Fibroblast of villous mesenchyme (primary cell): ENCODE data around the gene RASA3. TPM values are rescaled to one million over a fixed set of nuclear protein-coding genes. Genes with fewer than 3 reads are reported as not detected.
A peak's percentile ranks its signal among the peaks of the same experiment; 100 is the strongest.

Source experiments
- DNase-seq: peaks from one replicate; pipeline ENCODE4 v3.0.0-alpha.2; 2010; ENCODE audit warnings: low read depth
- H3K4me3 ChIP-seq: 2 replicates; pipeline ENCODE4 v1.5.1; 2011; ENCODE audit warnings: low read depth, mild to moderate bottlenecking, low read length
- total RNA-seq: library from RNA; depleted of rRNA; stranded (reverse); fragments of >200 nt; gene quantifications from 2 replicates; pipeline ENCODE4 v1.2.3, GENCODE V29; 2012
- TF ChIP-seq, protein P1 (sequence below): IDR thresholded peaks from 2 replicates; pipeline ENCODE4 v1.5.1; 2012; ENCODE audit warnings: low read depth, mild to moderate bottlenecking, low read length; ENCODE audit not compliant: insufficient read depth

RASA3 gene
- total RNA-seq, 1 donor: 34.1 TPM

GRCh38 chr13:114145256-114145655, 12.8 kb upstream of the RASA3 start:
- DNase-seq: no peak
- H3K4me3 ChIP-seq: no peak overlapping the region
- TF ChIP-seq, protein P1, sequence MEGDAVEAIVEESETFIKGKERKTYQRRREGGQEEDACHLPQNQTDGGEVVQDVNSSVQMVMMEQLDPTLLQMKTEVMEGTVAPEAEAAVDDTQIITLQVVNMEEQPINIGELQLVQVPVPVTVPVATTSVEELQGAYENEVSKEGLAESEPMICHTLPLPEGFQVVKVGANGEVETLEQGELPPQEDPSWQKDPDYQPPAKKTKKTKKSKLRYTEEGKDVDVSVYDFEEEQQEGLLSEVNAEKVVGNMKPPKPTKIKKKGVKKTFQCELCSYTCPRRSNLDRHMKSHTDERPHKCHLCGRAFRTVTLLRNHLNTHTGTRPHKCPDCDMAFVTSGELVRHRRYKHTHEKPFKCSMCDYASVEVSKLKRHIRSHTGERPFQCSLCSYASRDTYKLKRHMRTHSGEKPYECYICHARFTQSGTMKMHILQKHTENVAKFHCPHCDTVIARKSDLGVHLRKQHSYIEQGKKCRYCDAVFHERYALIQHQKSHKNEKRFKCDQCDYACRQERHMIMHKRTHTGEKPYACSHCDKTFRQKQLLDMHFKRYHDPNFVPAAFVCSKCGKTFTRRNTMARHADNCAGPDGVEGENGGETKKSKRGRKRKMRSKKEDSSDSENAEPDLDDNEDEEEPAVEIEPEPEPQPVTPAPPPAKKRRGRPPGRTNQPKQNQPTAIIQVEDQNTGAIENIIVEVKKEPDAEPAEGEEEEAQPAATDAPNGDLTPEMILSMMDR: no peak

- no peak overlapping the region for H3K4me3 ChIP-seq
- no peak for DNase-seq
- TF ChIP-seq, protein P1: no peak
These were observed 12.3 kb upstream of the RASA3 start for GRCh38 chr13:114144606-114145244.

DNA sequence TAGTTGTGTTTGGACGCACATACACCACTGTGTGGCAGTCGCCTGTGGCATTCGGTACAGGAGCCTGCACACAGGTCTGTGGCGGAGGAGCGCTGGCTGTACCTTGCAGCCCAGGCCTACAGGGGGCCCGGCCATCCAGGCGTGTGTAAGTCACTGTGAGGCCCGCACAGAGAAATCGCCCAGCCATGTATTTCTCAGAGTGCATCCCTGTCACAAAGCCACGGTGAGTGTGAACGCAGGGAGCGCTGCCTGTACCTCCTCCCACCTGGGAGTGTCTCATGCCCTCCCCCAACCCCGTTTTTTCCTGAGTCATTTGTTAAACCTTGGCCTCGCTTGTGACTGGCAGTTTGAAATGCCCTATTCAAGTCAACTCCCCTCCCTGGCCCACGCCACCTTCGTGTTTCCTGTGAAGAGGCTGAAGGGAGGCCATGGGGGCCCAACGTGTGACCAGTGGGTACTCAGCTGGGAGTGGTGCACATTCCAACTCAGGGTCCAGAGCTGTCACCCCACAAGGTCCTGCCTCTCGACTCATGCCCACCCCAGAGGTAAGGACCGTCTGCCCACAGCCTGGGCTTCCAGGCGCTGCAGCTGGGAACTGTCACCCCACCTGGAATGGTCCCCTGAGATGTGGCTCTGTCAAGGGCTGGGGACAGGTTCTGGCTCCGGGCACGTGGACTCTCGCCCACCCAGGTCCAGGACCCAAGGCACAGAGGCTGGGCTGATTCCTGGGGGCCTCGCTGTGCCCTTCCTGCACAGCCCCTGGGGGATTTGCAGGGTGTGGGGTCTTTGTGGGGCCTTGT, 11.6 kb upstream of the RASA3 start:
- TF ChIP-seq, protein P1: no peak
- DNase-seq: no peak

GRCh38 chr13:114142640-114143490, 10.4 kb upstream of the RASA3 start:
- no peak overlapping the region for H3K4me3 ChIP-seq
- TF ChIP-seq, protein P1: no peak
- peak; percentile 58 for DNase-seq

More for the DNA sequence above, 11.6 kb upstream of the RASA3 start:
- H3K4me3 ChIP-seq: no peak overlapping the region

DNA sequence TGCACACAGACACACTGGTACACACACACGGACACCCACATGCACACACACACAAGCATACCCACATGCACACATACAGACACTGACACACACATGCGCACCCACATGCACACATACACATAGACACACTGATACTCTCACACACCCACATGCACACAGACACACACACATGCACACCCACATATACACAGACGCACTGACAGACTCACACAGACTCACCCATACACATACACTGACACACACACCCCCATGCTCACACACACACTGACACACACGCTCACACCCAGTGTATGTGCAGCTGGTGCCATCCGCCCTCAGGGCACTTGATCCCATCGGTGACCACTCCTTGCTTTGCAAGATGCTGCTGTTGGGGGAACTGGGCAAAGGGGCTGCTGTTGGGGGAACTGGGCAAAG, 9.7 kb upstream of the RASA3 start:
- no peak for DNase-seq
- no peak overlapping the region for H3K4me3 ChIP-seq
- TF ChIP-seq, protein P1: no peak

- H3K4me3 ChIP-seq: no peak overlapping the region
- TF ChIP-seq, protein P1: no peak
- DNase-seq: no peak
These were observed 9.0 kb upstream of the RASA3 start for GRCh38 chr13:114141261-114141996.
